GM12801 (cell line): ENCODE results near the gene ARHGAP9.

Source experiments
- CTCF ChIP-seq: IDR thresholded peaks from one replicate; pipeline ENCODE4 v1.5.1; 2011; ENCODE audit warnings: control low read depth; ENCODE audit not compliant: insufficient read length; ENCODE audit errors: extremely low read depth

The ARHGAP9 gene

DNA sequence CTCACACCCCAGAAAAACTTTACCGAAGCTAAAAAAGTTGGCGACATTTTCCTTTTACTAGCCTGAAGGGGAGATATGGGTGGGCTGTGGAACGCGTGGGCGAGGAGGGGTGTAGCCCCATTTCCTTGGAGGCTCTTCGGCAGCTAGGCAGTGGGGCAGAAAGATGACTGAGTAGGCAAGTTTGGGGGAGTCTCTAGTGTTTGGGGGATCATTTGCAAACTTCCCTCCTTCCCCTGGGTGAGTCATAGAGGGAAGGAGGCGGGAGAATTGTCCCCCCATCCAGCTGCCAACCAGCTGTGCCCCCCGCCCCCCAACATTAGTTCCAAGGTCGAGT, 17.8 kb downstream of the ARHGAP9 start:
- TF ChIP-seq CTCF, result no peak

DNA sequence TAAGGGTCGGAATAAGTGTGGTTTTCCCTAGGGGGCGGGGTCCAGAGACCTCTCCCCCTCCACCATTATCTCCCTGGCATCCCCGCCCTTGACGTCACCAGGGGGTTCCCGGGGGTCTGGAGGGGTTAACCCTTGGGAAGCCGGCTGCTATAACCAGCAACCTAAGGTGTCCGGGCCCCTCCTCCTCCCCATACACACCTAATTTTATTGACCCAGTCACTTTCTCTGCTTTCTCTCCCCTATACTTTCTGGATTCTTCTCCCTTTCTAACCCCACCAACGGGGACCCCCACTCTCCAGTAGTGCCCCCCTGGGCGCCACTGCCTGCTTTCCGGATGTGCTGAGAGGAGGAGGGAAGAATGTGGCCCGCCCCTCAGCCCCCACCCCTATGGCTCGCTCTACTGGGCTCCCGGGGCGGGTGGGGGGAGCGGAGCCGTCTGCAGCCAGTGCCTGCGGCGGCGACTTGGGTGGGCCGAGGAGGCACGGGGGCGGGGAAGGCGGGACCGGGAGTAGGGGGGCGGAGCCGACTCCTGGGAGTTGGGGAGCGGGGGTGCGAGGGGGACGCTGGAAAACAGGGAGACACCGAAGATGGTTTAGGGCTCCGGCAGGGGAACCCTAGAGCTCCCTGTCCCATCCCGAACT, 18.3 kb downstream of the ARHGAP9 start:
- TF ChIP-seq CTCF, result no peak

DNA sequence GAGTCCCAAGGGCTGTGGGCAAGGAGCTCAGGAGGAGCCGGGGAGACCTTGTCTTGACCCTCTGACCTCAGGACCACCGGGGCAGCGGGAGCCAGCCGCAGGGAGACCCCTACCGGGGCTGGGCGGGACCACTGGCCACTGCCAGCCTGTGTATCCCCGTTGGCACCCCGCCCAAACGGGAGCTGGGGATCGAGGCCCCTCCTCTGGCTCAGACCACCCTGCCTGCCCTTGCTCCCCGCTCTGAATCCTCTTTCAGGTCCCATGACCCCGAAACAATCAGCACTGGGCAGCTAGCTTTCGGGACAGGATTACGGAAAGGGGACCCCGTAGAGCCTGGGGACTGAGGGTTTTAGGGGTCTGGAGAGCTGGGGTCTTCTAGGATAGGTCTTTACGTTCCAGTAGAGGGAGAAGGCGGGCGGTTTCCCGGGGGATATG, 18.8 kb downstream of the ARHGAP9 start:
- no peak for TF ChIP-seq CTCF

DNA sequence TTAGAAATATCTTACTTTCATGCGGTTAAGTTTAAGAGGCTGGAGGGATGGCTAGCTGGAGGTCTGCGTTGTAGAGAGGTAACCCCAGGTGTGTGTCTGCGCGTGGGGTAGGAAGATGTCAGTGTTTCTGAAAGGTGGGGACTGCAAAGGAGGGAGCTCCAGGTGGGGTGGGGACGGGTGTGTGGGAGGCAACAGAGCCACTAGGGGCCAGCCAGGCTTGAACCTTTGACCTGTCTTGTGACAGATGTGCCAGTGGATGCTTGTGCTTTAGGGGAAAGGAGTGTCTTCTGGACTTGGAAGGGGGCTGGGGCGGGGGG, 19.2 kb downstream of the ARHGAP9 start:
- no peak for TF ChIP-seq CTCF

GRCh38 chr12:57459750-57460467, 19.8 kb downstream of the ARHGAP9 start, which contains the start of gene GLI1:
GLI1 (plus strand) TSS chr12:57459785; CDS start chr12:57463692, 3,907 bp downstream.
- TF ChIP-seq CTCF, result no peak

DNA sequence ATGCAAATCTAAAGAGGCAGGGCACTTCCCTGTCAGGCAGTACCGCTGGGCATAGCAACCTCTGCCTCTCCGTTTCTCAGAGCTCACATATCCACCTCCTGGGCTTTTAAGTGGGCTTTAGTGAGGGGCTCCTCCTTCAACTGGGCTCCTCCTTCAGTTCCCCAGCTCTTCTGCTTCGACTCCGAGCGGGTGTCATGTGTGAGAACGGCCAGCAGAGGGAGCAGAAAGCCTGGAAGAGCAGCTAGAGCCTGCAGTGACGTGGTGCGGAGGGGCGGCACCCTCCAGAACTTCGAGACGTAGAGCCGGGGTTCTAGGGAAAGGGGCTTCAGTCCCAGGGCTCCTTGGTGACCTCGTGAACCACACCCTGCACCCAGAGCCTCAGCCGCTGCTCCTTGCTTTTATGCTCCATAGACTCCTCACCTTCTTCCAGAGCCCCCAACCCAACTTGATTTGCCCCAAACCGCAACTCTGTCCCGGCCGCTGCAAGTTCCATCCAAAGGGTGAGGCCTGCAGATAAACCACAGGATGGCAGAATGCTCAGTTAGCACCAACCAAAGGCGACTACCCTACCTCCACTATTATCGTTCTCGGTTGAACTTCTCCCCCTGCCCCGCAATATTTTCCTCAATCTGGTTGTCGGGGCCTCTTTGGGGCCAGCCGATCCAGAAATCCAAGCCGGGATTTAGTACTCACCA, 20.5 kb downstream of the ARHGAP9 start:
- no peak for TF ChIP-seq CTCF

DNA sequence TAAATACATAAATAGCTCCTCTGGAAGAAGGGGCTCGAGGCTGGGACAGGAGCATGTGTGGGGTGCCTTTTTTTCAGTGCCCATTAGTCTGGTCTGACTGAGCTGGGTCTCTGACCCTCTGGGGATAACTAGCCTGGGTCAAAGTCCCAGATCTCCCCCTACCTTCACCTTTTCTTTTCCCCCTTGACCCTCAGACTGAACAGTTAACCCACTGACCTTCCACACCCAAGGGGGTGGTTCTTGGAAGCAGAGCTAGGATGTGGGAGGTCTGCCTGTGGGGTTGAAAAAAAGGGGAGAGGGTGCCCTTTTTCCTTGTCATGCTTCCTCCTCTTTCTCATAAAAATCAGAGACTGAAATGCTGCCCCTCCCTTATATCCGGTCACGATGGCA, 21.0 kb downstream of the ARHGAP9 start:
- no peak for TF ChIP-seq CTCF
